ENCODE data around the gene APLF.

DNA sequence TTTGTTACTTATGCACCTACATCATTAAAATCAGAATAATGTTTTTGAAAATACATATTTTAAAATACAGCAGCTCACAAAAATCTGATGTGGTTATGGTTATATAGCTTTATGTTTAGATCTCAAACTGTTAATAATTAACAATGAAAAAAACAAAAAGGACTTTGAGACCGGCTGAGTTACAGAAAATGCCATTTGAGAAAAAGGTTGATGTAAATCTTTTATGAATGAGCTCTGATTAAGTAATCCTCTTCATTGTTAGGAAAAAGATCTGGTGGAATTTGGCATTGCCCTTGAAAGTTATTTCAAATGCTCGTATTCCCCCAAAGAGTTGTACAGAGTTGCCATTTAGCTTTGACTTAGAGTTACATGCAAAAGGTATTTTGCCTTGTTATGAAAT, 93.2 kb downstream of the APLF start:
- TF ChIP-seq, protein P1, sequence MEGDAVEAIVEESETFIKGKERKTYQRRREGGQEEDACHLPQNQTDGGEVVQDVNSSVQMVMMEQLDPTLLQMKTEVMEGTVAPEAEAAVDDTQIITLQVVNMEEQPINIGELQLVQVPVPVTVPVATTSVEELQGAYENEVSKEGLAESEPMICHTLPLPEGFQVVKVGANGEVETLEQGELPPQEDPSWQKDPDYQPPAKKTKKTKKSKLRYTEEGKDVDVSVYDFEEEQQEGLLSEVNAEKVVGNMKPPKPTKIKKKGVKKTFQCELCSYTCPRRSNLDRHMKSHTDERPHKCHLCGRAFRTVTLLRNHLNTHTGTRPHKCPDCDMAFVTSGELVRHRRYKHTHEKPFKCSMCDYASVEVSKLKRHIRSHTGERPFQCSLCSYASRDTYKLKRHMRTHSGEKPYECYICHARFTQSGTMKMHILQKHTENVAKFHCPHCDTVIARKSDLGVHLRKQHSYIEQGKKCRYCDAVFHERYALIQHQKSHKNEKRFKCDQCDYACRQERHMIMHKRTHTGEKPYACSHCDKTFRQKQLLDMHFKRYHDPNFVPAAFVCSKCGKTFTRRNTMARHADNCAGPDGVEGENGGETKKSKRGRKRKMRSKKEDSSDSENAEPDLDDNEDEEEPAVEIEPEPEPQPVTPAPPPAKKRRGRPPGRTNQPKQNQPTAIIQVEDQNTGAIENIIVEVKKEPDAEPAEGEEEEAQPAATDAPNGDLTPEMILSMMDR (IDR thresholded peaks at IDR 0.05; ENCODE audit: insufficient read depth, low read depth, low read length) = no peak
- no peak for TF ChIP-seq EZH2 (IDR thresholded peaks at IDR 0.05; ENCODE audit: insufficient read depth, low read length)
